Mesodermal cell (in vitro differentiated cells): ENCODE data around the gene PDE10A.
A peak's percentile ranks its signal among the peaks of the same experiment; 100 is the strongest.

Experiments
- H3K27ac ChIP-seq: 2 replicates; pipeline ENCODE4 v1.7.0; 2013; ENCODE audit warnings: mild to moderate bottlenecking, low read depth, low read length, moderate library complexity; ENCODE audit not compliant: severe bottlenecking
- H3K36me3 ChIP-seq: 2 replicates; pipeline ENCODE4 v1.7.1; 2013; ENCODE audit warnings: mild to moderate bottlenecking, low read length, moderate library complexity; ENCODE audit not compliant: control insufficient read depth, insufficient read depth
- H3K4me1 ChIP-seq: one replicate; pipeline ENCODE4 v1.7.1; 2013; ENCODE audit warnings: mild to moderate bottlenecking, low read length; ENCODE audit not compliant: insufficient read depth, control insufficient read depth, poor library complexity, severe bottlenecking
- H3K4me3 ChIP-seq: 2 replicates; pipeline ENCODE4 v1.7.0; 2013; ENCODE audit warnings: low read length, control low read depth, mild to moderate bottlenecking; ENCODE audit not compliant: insufficient read depth, poor library complexity, severe bottlenecking; ENCODE audit errors: extremely low read depth
- H3K9me3 ChIP-seq: 2 replicates; pipeline ENCODE4 v1.7.1; 2013; ENCODE audit warnings: mild to moderate bottlenecking, low read length, moderate library complexity; ENCODE audit not compliant: control insufficient read depth
- WGBS, 2 experiments: methylation state at CpG; one replicate each; pipeline ENCODE4 v1.1.5; 2013; ENCODE audit warnings: missing lambda C conversion rate in 2 of 2; ENCODE audit not compliant: insufficient coverage in 2 of 2; 5-methylcytosine and 5-hydroxymethylcytosine counted together

PDE10A gene

GRCh38 chr6:165663377-165663735, 315 bp upstream of the PDE10A start:
- no peaks in the 10 kb centered on the region for H3K36me3 ChIP-seq
- peak overlapping the region; percentile 54 for H3K4me3 ChIP-seq
- 0 to 1% methylated on average over 17 of the region's 22 CpGs for WGBS, 2 experiments
- H3K9me3 ChIP-seq, result no peaks in the 10 kb centered on the region
- no peak overlapping the region for H3K27ac ChIP-seq
- H3K4me1 ChIP-seq, result peaks cover 13% of the 10 kb centered on the region

- Histone ChIP-seq H3K4me1 (peaks cover 14% of the 10 kb centered on the region), H3K9me3 (no peaks in the 10 kb centered on the region), H3K4me3 (peak overlapping the region; percentile 66), H3K27ac (no peak overlapping the region), H3K36me3 (no peaks in the 10 kb centered on the region)
- 0% methylated on average over 43 of the region's 100 CpGs for WGBS, 2 experiments
Observed at GRCh38 chr6:165662041-165662748, 846 bp downstream of the PDE10A start.

- Histone ChIP-seq H3K27ac (no peak overlapping the region), H3K36me3 (no peaks in the 10 kb centered on the region), H3K4me3 (peak overlapping the region; percentile 66), H3K4me1 (peaks cover 19% of the 10 kb centered on the region), H3K9me3 (no peaks in the 10 kb centered on the region)
- WGBS, 2 experiments, result 0% methylated on average over 28 to 29 of the region's 36 CpGs
Observed at GRCh38 chr6:165661664-165662025, 1.4 kb downstream of the PDE10A start.

DNA sequence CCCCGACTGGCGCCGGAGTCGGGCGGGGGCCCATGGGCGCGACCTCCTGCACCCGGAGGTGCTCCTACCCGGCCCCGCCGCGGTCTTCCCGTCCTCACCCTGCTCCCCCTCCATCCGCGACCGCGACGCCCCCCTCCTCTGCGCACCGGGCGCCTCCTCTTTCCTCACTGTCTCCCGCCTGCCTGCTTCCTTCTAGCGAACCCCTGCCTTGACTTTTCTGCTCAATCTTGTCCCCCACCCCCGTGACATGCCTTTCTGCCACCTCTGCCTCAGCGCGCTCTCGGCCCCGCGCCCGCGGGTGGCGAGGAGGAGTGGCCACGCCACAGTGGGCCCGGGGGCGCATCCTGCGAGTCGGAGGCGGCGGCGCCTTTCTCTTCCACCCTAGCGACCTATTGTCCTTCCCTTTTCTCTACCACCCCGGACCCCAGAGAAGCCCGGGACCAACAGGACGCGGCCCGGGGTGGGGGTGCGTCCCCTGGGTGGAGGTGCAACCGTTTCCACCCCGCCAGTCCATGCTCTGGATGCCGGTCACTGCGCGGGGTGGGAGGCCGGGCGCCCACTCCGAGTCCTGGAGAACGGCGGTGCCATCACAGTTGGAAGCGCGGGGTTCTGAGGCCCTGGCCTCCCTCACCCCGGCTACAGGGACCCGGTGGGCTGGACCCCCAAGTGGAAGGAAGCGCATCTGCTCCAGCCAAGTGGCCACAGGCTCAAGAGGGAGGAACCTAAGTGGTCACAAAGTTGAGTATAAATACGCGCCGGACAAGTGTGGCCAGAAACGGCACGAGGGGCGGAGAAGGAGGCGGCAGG, 2.0 kb downstream of the PDE10A start:
- 0 to 1% methylated on average over 52 to 63 of the region's 69 CpGs for WGBS, 2 experiments
- Histone ChIP-seq H3K36me3 (no peaks in the 10 kb centered on the region), H3K9me3 (no peaks in the 10 kb centered on the region), H3K27ac (no peak overlapping the region), H3K4me1 (peaks cover 20% of the 10 kb centered on the region), H3K4me3 (peak overlapping the region; percentile 66)

DNA sequence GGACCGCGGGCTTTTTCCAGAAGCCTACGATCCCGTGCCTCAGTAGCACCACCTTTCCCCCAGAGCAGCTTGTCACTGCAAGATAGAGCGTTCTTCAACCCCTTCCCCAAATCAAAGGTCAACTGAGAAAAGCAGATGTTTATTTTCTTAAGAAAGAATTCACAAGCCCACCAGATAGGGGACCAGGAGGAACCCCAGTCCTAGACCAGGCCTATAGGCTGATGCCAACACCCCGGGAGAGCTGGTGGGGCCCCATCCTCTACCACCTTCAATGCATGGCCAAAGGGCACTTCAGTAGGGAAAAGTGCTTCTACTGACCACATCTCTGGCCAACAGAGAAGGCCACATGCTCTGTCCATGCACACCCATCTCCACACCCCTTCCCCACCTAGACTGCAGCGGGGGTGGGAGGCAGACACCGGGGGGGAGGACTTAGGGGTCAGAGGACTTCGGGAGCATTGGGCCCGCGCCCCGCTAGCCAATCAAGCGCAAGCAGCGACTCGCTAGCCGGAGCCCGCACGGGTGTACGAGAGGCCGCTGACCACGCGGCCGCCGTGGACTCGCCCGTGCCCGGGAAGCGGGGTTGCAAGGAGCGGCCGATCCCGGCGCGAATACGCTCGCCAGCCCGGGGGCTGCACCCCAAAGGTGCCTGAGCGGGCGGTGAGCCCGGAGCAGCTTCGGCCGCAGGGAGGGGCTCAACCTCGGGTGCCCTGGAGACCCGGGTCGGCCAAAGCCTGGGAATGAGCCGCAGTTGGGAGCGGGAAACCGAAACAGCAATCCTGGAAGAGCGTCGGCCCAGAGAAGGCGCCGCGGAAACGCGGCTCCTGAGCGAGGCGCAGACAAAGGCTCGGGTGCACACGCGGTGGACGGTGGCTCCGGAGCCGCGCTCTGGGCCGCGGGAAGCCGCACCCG, 2.8 kb downstream of the PDE10A start:
- Histone ChIP-seq H3K9me3 (no peaks in the 10 kb centered on the region), H3K27ac (no peak overlapping the region), H3K36me3 (no peaks in the 10 kb centered on the region), H3K4me1 (peaks cover 20% of the 10 kb centered on the region), H3K4me3 (peak overlapping the region; percentile 66)
- 9 to 10% methylated on average over 57 to 59 of the region's 67 CpGs for WGBS, 2 experiments

- Histone ChIP-seq H3K4me1 (peaks cover 7% of the 10 kb centered on the region), H3K9me3 (no peaks in the 10 kb centered on the region), H3K4me3 (no peak overlapping the region), H3K27ac (no peak overlapping the region), H3K36me3 (no peaks in the 10 kb centered on the region)
- WGBS, 2 experiments, result 90 to 91% methylated on average over 9 to 11 of the region's 13 CpGs
Observed at GRCh38 chr6:165658395-165659058, 4.5 kb downstream of the PDE10A start.

DNA sequence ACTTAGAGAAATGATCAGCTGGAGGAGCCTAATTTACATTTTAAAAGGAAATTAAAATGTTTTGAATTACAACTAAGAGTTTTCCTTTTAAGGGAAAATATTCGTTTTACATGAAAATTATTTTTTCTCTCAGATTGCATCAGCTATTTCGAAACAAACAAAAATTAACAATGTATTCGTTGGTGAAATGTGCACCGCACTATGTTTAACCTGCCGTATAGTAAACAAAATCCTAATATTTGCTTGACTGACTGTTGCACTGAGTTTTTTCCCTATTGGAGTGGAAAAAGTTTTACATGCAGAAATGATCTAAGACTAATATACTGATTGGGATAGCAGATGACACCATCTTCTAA, 5.7 kb downstream of the PDE10A start:
- no peak overlapping the region for H3K4me3 ChIP-seq
- WGBS, 2 experiments, result 100% methylated on average over 1 of the region's 5 CpGs; no CpG with 5 or more reads in 1 of the 2 experiments
- no peak overlapping the region for H3K27ac ChIP-seq
- H3K4me1 ChIP-seq, result peaks cover 7% of the 10 kb centered on the region
- no peaks in the 10 kb centered on the region for H3K9me3 ChIP-seq
- H3K36me3 ChIP-seq, result no peaks in the 10 kb centered on the region

DNA sequence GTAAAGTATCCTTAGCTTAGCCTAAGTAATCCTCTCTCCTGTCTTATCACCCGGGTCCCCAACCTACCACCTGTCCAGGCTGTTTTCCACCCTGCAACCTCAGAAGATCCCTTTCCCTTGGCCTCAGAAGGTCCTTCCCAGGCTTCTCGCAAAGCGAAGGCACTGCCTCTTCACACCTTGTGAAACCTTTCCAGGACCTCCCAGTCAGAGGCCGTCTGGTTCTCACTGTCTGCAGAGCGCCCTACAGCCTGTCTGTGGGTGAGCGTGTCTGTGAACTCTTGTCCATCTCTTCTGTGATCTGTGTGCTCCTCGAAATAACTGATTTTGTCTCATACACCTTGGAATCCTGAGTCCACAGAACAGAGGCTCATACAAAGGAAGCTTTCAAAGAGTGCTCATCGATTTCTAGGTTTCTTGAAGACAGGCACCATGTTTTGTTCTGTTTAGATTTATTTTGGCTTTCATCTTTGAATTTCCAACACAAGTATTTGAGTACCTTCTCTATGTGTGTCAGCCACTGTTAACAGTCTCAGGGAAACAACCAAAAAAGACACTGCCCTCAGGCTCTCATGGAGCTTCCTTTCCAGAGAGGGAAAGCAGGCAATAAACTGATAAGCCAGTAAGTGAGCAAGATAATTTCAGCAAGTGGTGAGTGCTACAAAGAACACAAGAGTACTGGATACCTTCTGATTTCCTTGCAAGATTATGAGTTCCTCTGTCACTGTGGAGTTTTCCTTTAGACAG, 6.3 kb downstream of the PDE10A start:
- peaks cover 7% of the 10 kb centered on the region for H3K4me1 ChIP-seq
- 73 to 94% methylated on average over 7 to 8 of the region's 8 CpGs for WGBS, 2 experiments
- no peaks in the 10 kb centered on the region for H3K9me3 ChIP-seq
- H3K27ac ChIP-seq, result no peak overlapping the region
- H3K36me3 ChIP-seq, result no peaks in the 10 kb centered on the region
- no peak overlapping the region for H3K4me3 ChIP-seq

DNA sequence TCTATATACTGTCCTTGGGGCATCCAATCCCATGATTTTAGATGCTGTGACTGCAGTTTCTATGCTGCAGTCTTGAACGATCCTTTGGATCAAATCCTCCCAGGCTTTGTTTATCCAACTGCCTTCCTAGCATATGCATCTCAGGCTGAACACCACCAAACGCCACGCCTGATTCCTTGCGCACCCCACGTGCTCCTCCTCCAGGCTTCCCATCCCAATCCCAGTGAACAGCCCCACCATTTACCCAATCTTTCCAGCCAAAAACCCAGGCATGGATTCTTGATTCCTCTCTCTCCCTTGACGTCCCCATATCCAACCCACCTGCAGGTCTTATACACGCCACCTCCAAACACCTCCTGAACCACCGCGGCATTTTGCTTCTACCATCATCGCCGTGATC, 7.8 kb downstream of the PDE10A start:
- WGBS, 2 experiments, result 96 to 98% methylated on average over 11 of the region's 11 CpGs
- peaks cover 7% of the 10 kb centered on the region for H3K4me1 ChIP-seq
- no peak overlapping the region for H3K27ac ChIP-seq
- no peak overlapping the region for H3K4me3 ChIP-seq
- no peaks in the 10 kb centered on the region for H3K36me3 ChIP-seq
- no peaks in the 10 kb centered on the region for H3K9me3 ChIP-seq

DNA sequence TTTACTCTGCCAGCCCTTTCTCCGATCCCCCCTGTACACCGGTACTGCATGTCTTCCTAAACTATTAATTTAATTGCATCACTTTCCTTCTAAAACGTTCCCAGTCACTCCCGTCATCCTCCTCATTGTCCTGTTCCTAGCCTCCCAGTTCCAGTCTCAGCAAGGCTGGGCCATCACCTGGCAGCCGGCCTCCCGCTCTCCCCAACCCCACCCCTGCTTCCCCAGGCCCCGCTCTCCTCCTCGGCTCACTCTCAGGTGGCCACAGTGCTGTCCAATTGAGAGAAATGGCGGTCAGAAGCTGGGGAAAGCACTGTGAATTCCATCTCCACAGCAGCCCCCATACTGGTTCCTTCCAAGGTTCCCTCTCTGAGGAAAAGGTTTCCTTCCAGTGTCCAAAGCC, 8.9 kb downstream of the PDE10A start:
- H3K4me1 ChIP-seq, result peaks cover 7% of the 10 kb centered on the region
- H3K9me3 ChIP-seq, result no peaks in the 10 kb centered on the region
- H3K36me3 ChIP-seq, result no peaks in the 10 kb centered on the region
- H3K27ac ChIP-seq, result no peak overlapping the region
- WGBS, 2 experiments, result 96 to 98% methylated on average over 6 to 7 of the region's 9 CpGs
- no peak overlapping the region for H3K4me3 ChIP-seq
